Ishikawa (cell line): ENCODE measurements around the gene LMF1.

Experiments used
- CREB1 ChIP-seq: IDR thresholded peaks from 2 replicates; pipeline ENCODE4 v1.6.1; 2012; ENCODE audit warnings: low read depth
- EGR1 ChIP-seq: IDR thresholded peaks from 2 replicates; pipeline ENCODE4 v1.6.1; 2012
- EP300 ChIP-seq: IDR thresholded peaks from 2 replicates; pipeline ENCODE4 v1.6.1; 2012; ENCODE audit warnings: borderline replicate concordance
- FOXM1 ChIP-seq: IDR thresholded peaks from 2 replicates; pipeline ENCODE4 v1.6.1; 2012; ENCODE audit warnings: low read depth, borderline replicate concordance
- TCF12 ChIP-seq: IDR thresholded peaks from 2 replicates; pipeline ENCODE4 v1.6.1; 2012; ENCODE audit warnings: low read depth
- TEAD4 ChIP-seq: IDR thresholded peaks from 2 replicates; pipeline ENCODE4 v1.6.1; 2012
- YY1 ChIP-seq: IDR thresholded peaks from 2 replicates; pipeline ENCODE4 v1.6.1; 2012; ENCODE audit warnings: low read depth
- TF ChIP-seq, protein P1 (sequence below): IDR thresholded peaks from 2 replicates; pipeline ENCODE4 v1.6.1; 2012

DNA sequence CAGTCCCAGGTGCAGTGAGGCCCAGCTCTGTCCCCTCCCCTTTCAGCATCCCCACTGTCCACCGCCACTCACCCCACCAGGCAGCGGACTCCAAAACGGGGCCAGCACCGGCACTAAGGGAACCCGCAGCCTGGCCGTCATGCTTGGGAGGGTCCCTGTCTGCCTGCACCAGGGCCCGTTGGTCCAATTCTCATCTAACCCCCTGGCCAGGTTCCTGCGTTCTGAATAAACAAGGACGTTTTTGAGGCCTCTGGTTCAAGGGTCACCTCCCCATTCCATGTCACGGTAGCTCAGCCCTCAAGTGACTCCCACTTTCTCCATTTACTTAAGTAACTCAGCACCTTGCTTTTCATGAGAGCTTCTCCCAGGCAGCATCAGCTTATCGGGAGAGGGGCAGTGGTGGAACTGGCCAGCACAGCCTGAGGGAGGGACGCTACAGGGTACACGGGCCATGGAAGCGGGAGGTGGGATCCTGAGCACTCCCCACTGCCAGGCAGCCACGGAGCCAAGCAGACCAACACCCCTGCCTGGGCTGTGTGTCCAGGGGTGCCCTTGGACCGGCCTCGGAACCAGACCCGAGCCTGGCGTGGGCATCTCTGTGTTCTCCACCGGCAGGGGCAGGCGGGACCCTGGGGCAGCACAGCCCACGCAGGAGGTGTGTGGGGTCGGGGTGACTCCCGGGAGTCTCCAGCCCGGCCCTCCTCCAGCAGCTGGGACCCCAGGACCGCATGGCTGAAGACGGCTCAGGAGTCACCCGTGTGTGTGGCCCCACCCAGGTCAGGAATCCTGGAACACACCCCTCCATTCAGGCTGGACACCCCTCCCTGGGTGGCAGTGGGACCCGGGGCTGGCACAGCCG lies 95.4 kb downstream of the LMF1 start:
- TF ChIP-seq YY1 (no peak), TCF12 (no peak), TEAD4 (no peak), CREB1 (no peak), EP300 (no peak), EGR1 (no peak), FOXM1 (no peak)
- TF ChIP-seq, protein P1, sequence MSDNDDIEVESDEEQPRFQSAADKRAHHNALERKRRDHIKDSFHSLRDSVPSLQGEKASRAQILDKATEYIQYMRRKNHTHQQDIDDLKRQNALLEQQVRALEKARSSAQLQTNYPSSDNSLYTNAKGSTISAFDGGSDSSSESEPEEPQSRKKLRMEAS = no peak
